ENCODE data around the gene PTPRF.

The PTPRF gene

DNA sequence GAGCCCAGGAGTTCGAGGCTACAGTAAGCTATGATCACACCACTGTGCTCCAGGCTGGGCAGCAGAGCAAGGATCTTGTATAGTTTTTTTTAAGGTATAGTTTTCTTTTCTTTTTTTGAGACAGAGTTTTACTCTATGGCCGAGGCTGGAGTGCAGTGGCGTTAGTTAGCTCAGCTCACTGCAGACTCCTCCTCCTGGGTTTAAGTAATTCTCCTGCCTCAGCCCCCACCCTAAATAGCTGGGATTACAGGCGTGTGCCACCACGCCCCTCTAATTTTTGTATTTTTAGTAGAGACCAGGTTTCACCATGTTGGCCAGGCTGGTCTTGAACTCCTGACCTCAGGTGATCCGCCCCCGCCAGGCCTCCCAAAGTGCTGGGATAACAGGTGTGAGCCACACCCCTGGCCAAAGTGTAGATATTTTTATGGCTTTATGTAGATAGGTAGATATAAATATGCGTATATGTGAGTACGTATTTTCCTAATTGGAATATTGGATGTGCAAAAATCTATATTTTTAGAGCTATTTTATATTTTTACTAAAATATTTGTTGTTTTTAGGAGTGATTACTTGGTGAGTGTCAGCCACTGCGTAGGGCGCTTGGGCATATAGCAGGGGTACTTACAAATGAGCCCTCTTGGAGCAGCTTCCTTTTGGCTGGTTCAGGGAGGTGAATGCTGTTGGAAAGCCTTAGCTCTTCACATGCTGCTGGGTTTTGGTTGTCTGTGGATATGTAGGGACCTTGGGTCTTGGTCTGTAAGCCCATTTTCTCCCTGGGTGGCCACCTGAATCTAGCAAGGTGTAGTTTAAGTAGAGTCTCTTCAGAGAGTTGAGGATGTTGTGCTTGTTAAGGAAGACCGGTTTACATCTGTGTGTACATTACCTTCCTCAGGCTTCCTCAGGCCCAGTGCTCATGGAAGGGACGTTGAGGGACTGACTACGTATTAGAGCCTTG is 128.8 kb downstream of the PTPRF start:
- H3K4me3 ChIP-seq (replicated peaks; ENCODE audit: low read depth, low read length) = no peak overlapping the region
- TF ChIP-seq, protein P1, sequence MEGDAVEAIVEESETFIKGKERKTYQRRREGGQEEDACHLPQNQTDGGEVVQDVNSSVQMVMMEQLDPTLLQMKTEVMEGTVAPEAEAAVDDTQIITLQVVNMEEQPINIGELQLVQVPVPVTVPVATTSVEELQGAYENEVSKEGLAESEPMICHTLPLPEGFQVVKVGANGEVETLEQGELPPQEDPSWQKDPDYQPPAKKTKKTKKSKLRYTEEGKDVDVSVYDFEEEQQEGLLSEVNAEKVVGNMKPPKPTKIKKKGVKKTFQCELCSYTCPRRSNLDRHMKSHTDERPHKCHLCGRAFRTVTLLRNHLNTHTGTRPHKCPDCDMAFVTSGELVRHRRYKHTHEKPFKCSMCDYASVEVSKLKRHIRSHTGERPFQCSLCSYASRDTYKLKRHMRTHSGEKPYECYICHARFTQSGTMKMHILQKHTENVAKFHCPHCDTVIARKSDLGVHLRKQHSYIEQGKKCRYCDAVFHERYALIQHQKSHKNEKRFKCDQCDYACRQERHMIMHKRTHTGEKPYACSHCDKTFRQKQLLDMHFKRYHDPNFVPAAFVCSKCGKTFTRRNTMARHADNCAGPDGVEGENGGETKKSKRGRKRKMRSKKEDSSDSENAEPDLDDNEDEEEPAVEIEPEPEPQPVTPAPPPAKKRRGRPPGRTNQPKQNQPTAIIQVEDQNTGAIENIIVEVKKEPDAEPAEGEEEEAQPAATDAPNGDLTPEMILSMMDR (IDR thresholded peaks at IDR 0.05; ENCODE audit: low read depth, low read length, missing control alignments) = no peak
- no peak for DNase-seq (ENCODE audit: extremely low read depth, low read depth)

DNA sequence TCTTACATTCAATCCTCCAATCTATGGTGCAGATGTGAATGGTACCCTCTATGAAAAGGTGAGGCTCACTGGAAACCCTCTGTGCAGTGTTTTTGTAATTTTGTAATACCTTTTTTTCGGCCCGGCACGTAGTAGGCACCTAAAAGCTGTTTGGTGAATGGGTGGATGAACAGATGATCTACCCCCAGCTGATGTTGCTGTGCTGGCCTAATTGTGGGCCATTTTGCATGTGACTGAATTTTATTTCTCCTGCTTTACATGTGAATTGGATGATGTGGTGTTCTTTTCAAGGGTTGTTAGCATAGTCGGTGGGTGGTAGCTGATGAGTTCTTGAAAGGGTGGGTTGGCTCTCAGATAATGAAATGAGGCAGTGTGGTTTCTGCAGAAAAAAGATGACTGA is 129.7 kb downstream of the PTPRF start:
- no peak for DNase-seq (ENCODE audit: extremely low read depth, low read depth)
- TF ChIP-seq, protein P1 (IDR thresholded peaks at IDR 0.05; ENCODE audit: low read depth, low read length, missing control alignments) = no peak
- H3K4me3 ChIP-seq (replicated peaks; ENCODE audit: low read depth, low read length) = no peak overlapping the region

DNA sequence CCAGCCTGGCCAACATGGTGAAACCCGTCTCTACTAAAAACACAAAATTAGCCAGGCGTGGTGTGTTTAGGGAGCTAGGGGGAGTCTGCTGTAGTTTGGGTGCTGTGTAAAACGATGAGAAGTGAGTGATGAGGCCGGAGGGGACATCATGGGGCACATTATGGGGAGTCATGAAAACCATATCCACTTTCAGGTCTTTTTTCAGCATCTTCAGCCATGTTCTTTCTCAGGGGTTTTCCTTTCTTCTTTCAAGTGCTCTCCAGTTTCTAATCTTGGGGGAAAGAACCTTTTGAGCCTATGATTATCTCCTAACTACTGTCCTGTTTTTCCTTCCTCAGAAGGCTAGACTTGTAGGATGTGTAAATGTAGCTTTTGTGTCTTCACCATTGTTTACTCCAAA is 133.7 kb downstream of the PTPRF start:
- DNase-seq (ENCODE audit: extremely low read depth, low read depth) = no peak
- no peak overlapping the region for H3K4me3 ChIP-seq (replicated peaks; ENCODE audit: low read depth, low read length)
- TF ChIP-seq, protein P1 (IDR thresholded peaks at IDR 0.05; ENCODE audit: low read depth, low read length, missing control alignments) = no peak

DNA sequence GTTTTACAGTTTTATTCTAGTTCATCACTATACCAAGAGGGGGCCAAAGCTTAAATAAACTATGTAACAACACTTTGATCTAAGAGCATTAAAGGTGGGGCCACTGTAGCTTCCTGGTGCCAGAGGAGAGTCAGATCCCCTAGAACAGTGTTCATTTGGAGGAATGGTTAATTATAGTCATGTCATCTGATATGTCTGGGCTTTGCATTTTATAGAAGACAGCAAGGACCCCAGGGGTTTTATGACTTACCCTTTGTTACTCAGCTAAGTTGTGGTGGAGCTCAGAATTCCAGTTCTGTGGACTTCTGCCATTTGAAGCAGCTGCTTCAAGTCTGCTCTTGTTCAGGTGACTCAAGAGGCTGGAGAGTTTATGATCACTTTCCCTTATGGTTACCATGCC is 135.9 kb downstream of the PTPRF start:
- DNase-seq (ENCODE audit: extremely low read depth, low read depth) = no peak
- H3K4me3 ChIP-seq (replicated peaks; ENCODE audit: low read depth, low read length) = no peak overlapping the region
- TF ChIP-seq, protein P1 (IDR thresholded peaks at IDR 0.05; ENCODE audit: low read depth, low read length, missing control alignments) = no peak

DNA sequence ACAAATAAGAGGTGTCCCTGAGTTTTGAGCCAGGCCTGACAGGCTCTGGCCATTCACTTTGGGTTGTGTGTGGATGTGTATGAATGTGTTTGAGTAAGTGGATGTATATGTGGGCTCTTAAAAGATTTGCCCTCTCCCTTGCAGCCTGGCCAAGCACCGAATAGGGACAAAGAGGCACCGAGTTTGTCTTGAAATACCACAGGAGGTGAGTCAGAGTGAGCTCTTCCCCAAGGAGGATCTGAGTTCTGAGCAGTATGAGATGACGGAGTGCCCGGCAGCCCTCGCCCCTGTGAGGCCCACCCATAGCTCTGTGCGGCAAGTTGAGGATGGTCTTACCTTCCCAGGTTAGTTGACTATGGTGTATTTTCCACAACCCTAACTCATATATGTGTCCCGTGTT is 138.3 kb downstream of the PTPRF start:
- TF ChIP-seq, protein P1 (IDR thresholded peaks at IDR 0.05; ENCODE audit: low read depth, low read length, missing control alignments) = no peak
- no peak overlapping the region for H3K4me3 ChIP-seq (replicated peaks; ENCODE audit: low read depth, low read length)
- no peak for DNase-seq (ENCODE audit: extremely low read depth, low read depth)

DNA sequence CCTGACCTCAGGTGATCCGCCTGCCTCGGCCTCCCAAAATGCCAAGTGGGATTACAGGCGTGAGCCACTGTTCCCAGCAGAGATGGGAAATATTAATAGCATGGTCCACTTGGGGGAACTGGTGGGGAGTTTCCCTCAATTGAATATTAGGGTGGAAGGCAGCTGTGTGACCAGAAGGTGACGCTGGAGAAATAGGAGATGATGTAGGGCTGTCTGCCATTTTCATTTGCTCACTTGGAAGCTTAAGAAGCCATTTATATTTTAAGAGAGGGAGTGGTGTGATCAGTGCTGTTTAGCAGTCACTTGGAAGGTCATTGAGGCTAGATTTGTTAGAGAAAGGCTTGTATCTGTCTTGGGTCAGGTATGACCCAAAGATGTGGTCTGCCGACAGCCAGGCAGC is 139.2 kb downstream of the PTPRF start:
- H3K4me3 ChIP-seq (replicated peaks; ENCODE audit: low read depth, low read length) = no peak overlapping the region
- TF ChIP-seq, protein P1 (IDR thresholded peaks at IDR 0.05; ENCODE audit: low read depth, low read length, missing control alignments) = no peak

More for the DNA sequence above, 139.2 kb downstream of the PTPRF start:
- DNase-seq (ENCODE audit: extremely low read depth, low read depth) = no peak

Data from HFF-Myc (cell line).